ENCODE measurements around the gene CCDC149. TPM values are rescaled to one million over a fixed set of nuclear protein-coding genes. Genes with fewer than 3 reads are reported as not detected.

Gene CCDC149
- total and polyA plus RNA-seq, 4 donors: 1.4 to 11.2 (median 3.4) TPM

DNA sequence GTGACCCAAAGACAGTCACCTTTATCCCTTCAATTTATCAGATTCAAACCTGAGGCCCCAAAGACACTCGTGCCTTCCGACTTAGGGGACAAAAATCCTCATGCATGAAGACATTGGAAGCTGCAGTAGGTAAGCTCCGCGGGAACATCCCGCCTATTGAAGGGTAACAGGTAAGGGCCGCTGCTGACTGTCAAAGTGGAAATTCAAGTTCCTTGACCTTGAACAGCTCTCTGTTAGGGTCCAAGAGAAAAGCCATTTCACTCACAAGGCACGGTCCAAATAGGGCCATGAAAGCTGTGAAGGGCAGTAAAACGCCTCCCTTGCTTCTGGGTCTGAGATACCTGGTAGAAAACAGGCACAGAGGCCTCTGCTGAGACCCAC, 34.2 kb downstream of the CCDC149 start:
- no peak for DNase-seq (ENCODE audit: low spot score)
- Histone ChIP-seq H3K9ac (ENCODE audit: low read depth in 1 of 2, low read length in 2 of 2) (no peak overlapping the region), H3K27ac (ENCODE audit: low read depth in 1 of 2, low read length in 2 of 2) (no peak overlapping the region), H3K4me1 (ENCODE audit: control insufficient read depth in 4 of 4, insufficient read depth in 4 of 4, low read length in 3 of 4) (no peaks in the 10 kb centered on the region), H3K36me3 (ENCODE audit: control insufficient read depth in 4 of 4, insufficient read depth in 3 of 4, low read depth in 1 of 4, low read length in 3 of 4) (peaks cover 0 to 6% (median 0%) of the 10 kb centered on the region in 4 donors), H3K4me3 (ENCODE audit: low read depth in 1 of 3, low read length in 3 of 3) (no peak overlapping the region), H3K27me3 (ENCODE audit: control insufficient read depth in 4 of 4, insufficient read depth in 4 of 4, low read length in 3 of 4) (no peaks in the 10 kb centered on the region), H3K9me3 (ENCODE audit: control insufficient read depth in 4 of 4, low read length in 3 of 4) (no peaks in the 10 kb centered on the region)
- 93% methylated on average over 8 of the region's 8 CpGs for WGBS
- TF ChIP-seq, protein P1, sequence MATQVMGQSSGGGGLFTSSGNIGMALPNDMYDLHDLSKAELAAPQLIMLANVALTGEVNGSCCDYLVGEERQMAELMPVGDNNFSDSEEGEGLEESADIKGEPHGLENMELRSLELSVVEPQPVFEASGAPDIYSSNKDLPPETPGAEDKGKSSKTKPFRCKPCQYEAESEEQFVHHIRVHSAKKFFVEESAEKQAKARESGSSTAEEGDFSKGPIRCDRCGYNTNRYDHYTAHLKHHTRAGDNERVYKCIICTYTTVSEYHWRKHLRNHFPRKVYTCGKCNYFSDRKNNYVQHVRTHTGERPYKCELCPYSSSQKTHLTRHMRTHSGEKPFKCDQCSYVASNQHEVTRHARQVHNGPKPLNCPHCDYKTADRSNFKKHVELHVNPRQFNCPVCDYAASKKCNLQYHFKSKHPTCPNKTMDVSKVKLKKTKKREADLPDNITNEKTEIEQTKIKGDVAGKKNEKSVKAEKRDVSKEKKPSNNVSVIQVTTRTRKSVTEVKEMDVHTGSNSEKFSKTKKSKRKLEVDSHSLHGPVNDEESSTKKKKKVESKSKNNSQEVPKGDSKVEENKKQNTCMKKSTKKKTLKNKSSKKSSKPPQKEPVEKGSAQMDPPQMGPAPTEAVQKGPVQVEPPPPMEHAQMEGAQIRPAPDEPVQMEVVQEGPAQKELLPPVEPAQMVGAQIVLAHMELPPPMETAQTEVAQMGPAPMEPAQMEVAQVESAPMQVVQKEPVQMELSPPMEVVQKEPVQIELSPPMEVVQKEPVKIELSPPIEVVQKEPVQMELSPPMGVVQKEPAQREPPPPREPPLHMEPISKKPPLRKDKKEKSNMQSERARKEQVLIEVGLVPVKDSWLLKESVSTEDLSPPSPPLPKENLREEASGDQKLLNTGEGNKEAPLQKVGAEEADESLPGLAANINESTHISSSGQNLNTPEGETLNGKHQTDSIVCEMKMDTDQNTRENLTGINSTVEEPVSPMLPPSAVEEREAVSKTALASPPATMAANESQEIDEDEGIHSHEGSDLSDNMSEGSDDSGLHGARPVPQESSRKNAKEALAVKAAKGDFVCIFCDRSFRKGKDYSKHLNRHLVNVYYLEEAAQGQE (IDR thresholded peaks at IDR 0.05): no peak
- no peak for TF ChIP-seq NR2F2 (IDR thresholded peaks at IDR 0.05)
- no peak for TF ChIP-seq HNF4G (IDR thresholded peaks at IDR 0.05)
- TF ChIP-seq YY1 (IDR thresholded peaks at IDR 0.05): no peak
- TF ChIP-seq, protein P2, sequence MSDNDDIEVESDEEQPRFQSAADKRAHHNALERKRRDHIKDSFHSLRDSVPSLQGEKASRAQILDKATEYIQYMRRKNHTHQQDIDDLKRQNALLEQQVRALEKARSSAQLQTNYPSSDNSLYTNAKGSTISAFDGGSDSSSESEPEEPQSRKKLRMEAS (IDR thresholded peaks at IDR 0.05): no peak
- TF ChIP-seq, protein P3, sequence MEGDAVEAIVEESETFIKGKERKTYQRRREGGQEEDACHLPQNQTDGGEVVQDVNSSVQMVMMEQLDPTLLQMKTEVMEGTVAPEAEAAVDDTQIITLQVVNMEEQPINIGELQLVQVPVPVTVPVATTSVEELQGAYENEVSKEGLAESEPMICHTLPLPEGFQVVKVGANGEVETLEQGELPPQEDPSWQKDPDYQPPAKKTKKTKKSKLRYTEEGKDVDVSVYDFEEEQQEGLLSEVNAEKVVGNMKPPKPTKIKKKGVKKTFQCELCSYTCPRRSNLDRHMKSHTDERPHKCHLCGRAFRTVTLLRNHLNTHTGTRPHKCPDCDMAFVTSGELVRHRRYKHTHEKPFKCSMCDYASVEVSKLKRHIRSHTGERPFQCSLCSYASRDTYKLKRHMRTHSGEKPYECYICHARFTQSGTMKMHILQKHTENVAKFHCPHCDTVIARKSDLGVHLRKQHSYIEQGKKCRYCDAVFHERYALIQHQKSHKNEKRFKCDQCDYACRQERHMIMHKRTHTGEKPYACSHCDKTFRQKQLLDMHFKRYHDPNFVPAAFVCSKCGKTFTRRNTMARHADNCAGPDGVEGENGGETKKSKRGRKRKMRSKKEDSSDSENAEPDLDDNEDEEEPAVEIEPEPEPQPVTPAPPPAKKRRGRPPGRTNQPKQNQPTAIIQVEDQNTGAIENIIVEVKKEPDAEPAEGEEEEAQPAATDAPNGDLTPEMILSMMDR (IDR thresholded peaks at IDR 0.05; ENCODE audit: low read depth, low read length, missing input control): no peak
- no peak for TF ChIP-seq FOXA1 (IDR thresholded peaks at IDR 0.05)
- TF ChIP-seq, protein P4, sequence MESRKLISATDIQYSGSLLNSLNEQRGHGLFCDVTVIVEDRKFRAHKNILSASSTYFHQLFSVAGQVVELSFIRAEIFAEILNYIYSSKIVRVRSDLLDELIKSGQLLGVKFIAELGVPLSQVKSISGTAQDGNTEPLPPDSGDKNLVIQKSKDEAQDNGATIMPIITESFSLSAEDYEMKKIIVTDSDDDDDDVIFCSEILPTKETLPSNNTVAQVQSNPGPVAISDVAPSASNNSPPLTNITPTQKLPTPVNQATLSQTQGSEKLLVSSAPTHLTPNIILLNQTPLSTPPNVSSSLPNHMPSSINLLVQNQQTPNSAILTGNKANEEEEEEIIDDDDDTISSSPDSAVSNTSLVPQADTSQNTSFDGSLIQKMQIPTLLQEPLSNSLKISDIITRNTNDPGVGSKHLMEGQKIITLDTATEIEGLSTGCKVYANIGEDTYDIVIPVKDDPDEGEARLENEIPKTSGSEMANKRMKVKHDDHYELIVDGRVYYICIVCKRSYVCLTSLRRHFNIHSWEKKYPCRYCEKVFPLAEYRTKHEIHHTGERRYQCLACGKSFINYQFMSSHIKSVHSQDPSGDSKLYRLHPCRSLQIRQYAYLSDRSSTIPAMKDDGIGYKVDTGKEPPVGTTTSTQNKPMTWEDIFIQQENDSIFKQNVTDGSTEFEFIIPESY (IDR thresholded peaks at IDR 0.05): no peak
- no peak for TF ChIP-seq TAF1 (conservative IDR thresholded peaks at IDR 0.05)
- no peak for TF ChIP-seq EGR1 (IDR thresholded peaks at IDR 0.05; ENCODE audit: low read depth in 2 of 2)
- no peak for TF ChIP-seq GABPA (IDR thresholded peaks at IDR 0.05 in 1 of 2, conservative IDR thresholded peaks at IDR 0.05 in 1 of 2)
- TF ChIP-seq FOXA2 (IDR thresholded peaks at IDR 0.05): no peak

DNA sequence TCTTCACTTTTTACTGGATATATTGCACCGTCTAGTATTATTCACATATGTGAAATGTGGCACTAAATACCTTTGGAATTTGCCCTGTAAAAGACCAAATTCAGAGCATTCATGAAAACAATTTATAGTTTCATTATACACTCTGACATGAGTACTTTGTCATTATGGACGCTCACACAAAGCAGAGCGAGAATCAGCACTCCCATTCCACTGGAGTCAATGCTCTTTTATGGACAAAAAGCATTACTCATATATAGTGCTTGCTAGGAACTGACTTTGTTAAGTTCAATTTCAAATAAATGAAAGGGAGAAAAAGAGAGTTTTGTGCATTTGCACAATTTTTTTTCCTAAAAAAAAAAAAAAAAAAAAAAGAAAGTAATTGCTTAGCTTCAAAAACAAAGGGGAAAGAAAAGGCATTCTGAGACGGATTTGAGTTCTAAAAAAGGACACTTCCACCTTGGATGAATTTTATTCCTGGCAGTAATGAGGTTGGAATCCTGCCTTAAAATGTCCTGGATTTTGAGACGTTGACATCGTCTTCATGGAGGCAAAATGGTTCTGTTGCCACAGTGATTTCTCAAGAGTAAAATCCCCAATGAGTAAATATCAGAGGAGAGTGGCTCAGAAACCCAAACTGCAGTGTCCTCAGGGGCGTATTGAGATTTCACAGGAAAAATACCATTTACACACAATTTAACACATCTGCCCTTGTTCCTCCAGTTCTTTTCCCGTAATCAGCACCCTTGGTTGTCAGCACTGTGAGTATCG, 34.8 kb downstream of the CCDC149 start:
- no peak overlapping the region for H3K27ac ChIP-seq (ENCODE audit: low read depth in 1 of 2, low read length in 2 of 2)
- H3K4me3 ChIP-seq (ENCODE audit: low read depth in 1 of 3, low read length in 3 of 3): no peak overlapping the region
- peaks cover 0 to 10% (median 1%) of the 10 kb centered on the region in 4 donors for H3K36me3 ChIP-seq (ENCODE audit: control insufficient read depth in 4 of 4, insufficient read depth in 3 of 4, low read depth in 1 of 4, low read length in 3 of 4)
- TF ChIP-seq GABPA (IDR thresholded peaks at IDR 0.05 in 1 of 2, conservative IDR thresholded peaks at IDR 0.05 in 1 of 2) (no peak), YY1 (IDR thresholded peaks at IDR 0.05) (no peak), NR2F2 (IDR thresholded peaks at IDR 0.05) (no peak), RAD21 (IDR thresholded peaks at IDR 0.05) (no peak)
- TF ChIP-seq, protein P2 (IDR thresholded peaks at IDR 0.05): no peak
- TF ChIP-seq, protein P5, sequence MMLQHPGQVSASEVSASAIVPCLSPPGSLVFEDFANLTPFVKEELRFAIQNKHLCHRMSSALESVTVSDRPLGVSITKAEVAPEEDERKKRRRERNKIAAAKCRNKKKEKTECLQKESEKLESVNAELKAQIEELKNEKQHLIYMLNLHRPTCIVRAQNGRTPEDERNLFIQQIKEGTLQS (IDR thresholded peaks at IDR 0.05): no peak
- 93% methylated on average over 9 of the region's 9 CpGs for WGBS
- no peak overlapping the region for H3K9ac ChIP-seq (ENCODE audit: low read depth in 1 of 2, low read length in 2 of 2)
- no peaks in the 10 kb centered on the region for H3K4me1 ChIP-seq (ENCODE audit: control insufficient read depth in 4 of 4, insufficient read depth in 4 of 4, low read length in 3 of 4)
- DNase-seq (ENCODE audit: low spot score): no peak
- no peaks in the 10 kb centered on the region for H3K27me3 ChIP-seq (ENCODE audit: control insufficient read depth in 4 of 4, insufficient read depth in 4 of 4, low read length in 3 of 4)
- H3K9me3 ChIP-seq (ENCODE audit: control insufficient read depth in 4 of 4, low read length in 3 of 4): no peaks in the 10 kb centered on the region

All from liver (tissue), 9 donors.